Panc1 (cell line): ENCODE data around the gene PDE4B.

ENCODE experiments used
- CTCF ChIP-seq: fragments of 450-650 bp; IDR thresholded peaks from 2 replicates; pipeline ENCODE4 v1.5.1; 2017; ENCODE audit warnings: mild to moderate bottlenecking
- POLR2AphosphoS5 ChIP-seq: IDR thresholded peaks from 2 replicates; pipeline ENCODE4 v1.6.1; 2012; ENCODE audit warnings: mild to moderate bottlenecking, low read depth, low read length, moderate library complexity
- REST ChIP-seq, 2 experiments: IDR thresholded peaks; 2 replicates each; pipeline ENCODE4 v1.6.1; 2011 to 2012; ENCODE audit warnings: low read depth in 2 of 2, control low read depth in 1 of 2, low read length in 1 of 2, mild to moderate bottlenecking in 1 of 2, moderate library complexity in 1 of 2; ENCODE audit not compliant: insufficient read depth in 1 of 2

DNA sequence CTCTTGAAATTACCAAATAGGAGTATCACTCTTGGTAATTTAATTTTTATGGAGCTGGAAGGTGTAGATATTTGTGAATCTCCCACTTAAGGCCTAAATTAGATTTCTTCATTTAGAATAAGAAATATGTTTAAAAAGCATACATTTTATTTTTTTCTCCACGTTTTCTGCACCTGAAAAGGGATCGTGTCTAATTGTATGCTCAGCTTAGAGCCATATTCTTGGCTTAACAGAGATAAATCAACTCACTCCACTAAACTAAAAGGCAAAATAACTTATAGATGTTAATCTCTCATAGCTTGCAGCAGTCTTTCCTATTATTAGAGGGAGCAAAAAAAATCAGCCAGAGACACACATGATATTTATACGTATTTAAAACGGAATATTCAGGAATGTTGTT, 404.4 kb downstream of the PDE4B start:
- TF ChIP-seq CTCF (no peak), POLR2AphosphoS5 (no peak), REST (IDR thresholded peaks at IDR 0.05; ENCODE audit: insufficient read depth in 1 of 2, low read depth in 2 of 2, low read length in 1 of 2) (no peak)
